PC-3 (cell line): Measurements from ENCODE around the gene MAD1L1.

Experiments used
- CTCF ChIP-seq: fragments of 300-600 bp; sonication (generic); conservative IDR thresholded peaks from 2 replicates; pipeline ENCODE4 v1.5.1; 2017; ENCODE audit warnings: antibody characterized with exemption, low read depth, mild to moderate bottlenecking, low read length
- EZH2phosphoT487 ChIP-seq: fragments of 300-600 bp; sonication (generic); IDR thresholded peaks from 2 replicates; pipeline ENCODE4 v1.6.1; 2018; ENCODE audit warnings: mild to moderate bottlenecking, antibody characterized with exemption, low read length, borderline replicate concordance

- TF ChIP-seq CTCF (no peak), EZH2phosphoT487 (no peak)
Measured at GRCh38 chr7:2148814-2149213, 83.9 kb downstream of the MAD1L1 start.
